GM21576 (cell line): ENCODE measurements around the gene AGT.
"Not testable (repeated sequence)": the region's sequence is repeated elsewhere in the genome, so short reads cannot be mapped to it uniquely, and the experiment has no call there.

Source experiments
- ATAC-seq: cut with Tn5 transposase; IDR thresholded peaks from one replicate; pipeline ENCODE4 v1.9.1; 2021; ENCODE audit warnings: mild to moderate bottlenecking, moderate library complexity; ENCODE audit not compliant: unreplicated experiment

The AGT gene

DNA sequence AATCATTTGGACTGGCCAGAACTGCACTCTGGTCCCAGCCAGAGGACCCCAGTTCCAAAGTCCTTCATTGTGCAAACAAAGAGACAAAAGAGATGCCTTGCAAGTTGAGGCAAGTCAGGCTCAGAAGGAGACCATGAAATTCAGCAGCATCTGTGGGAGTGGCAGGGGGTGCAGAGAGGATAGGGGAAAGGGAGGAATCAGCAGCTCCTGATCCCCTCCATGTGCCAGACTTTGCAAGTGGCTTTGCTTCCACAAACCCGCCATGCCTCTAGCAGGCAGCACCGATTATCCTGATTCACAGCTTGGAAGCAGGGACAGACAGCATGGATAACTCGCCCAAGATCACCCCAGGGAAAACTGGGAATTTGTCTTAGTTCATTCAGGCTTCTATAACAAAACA is 31.1 kb upstream of the AGT start:
- ATAC-seq, result no peak

DNA sequence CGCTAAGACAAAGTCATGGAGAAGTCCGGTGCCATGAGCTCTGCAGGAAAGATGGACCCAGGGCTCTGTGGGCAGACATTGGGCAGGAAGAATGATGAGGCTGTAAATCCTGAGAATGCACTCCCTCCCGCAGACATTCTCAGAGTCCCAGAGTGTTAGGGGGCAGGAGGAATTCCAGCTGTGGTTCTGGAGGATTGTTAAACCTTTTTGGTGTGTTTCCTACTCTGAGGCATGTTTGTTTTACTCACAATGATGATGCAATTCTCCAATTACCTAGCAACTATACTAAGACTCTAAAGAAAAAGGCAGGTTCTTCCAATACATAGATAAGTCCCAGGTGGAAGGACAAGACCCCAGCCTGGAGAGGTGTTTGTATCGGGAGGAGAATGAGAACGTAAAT is 30.5 kb upstream of the AGT start:
- no peak for ATAC-seq

DNA sequence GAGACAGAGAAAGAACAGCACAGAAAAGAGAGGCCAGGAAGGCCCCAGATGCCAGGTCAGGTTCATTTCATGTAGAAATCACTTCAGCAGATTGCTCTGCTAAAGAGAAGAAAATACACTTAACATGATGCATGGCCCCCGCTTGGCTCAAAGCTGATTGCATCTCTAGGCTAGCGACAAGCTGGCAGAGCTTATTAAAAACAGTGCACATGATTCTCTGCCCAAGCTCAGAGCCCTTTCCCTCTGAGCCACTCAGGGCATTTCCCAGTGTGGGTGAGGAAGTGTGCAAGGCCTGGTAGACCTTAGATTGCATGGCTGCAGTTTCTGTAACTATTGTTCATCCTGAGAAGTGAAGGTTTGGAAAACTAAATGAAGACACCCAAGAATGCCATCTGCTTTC is 30.0 kb upstream of the AGT start:
- ATAC-seq, result no peak

- no peak for ATAC-seq
These were observed 25.8 kb upstream of the AGT start for GRCh38 chr1:230739564-230740290.

GRCh38 chr1:230737622-230738262 is 23.8 kb upstream of the AGT start:
- ATAC-seq, result no peak

GRCh38 chr1:230735447-230735846 is 21.5 kb upstream of the AGT start:
- ATAC-seq, result no peak

DNA sequence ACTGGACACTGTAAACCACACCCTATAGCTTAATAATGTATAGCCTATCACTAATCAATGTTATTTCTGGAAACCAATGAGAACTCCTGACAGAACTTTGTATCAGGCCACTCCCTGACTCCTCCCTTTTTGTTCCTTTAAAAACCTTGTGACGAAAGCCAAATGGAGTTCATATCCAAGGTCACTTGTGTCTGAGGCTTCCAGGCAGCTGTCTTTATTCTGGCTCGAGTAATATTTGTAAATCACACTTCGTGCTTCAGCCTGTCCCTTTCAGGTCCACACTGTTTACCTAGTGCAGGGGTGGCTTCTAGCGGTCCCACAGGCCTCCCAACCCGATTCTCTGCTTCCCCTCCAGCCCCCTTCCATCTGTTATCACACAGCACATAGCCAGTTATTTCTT is 17.1 kb upstream of the AGT start:
- no peak for ATAC-seq

- ATAC-seq, result no peak
These were observed 14.9 kb upstream of the AGT start for GRCh38 chr1:230728710-230729392.

- ATAC-seq, result no peak
These were observed 11.5 kb upstream of the AGT start for GRCh38 chr1:230725256-230726012.

- ATAC-seq, result not testable (repeated sequence)
These were observed 8.1 kb upstream of the AGT start for GRCh38 chr1:230721849-230722522.

DNA sequence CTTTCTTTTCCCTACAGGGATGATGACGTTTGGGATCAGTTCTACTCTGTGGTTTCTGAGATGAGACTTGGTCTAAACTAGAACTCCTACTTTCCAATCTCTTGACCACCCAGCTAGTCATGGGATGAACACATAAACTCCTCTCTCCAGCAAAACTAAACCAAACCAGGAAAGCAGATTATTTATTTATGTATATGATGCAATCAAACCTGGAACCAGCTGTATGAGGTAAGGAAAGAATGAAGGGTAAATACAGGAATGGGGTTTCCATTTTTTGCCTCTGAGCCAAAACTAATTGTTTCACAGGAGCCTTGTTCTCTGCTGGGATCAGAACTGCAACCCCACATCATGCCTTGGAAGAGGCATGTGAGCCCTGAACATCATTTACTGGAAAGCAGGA is 3.3 kb upstream of the AGT start:
- ATAC-seq, result no peak

DNA sequence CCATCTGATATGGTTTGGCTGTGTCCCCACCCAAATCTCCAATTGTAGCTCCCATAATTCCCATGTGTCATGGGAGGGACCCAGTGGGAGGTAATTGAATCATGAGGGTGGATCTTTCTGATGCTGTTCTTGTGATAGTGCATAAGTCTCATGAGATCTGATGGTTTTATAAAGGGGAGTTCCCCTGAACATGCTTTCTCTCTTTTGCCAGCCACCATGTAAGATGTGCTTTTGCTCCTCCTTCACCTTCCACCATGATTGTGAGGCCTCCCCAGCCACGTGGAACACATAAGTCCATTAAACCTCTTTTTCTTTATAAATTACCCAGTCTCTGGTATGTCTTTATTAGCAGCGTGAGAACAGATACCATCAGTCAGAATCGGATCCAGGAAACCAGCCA is 2.5 kb upstream of the AGT start:
- ATAC-seq, result not testable (repeated sequence)

- no peak for ATAC-seq
These were observed 1.6 kb upstream of the AGT start for GRCh38 chr1:230715510-230715909.

- ATAC-seq, result no peak
These were observed 391 bp downstream of the AGT start for GRCh38 chr1:230713547-230713914.

GRCh38 chr1:230713138-230713537 is 784 bp downstream of the AGT start:
- no peak for ATAC-seq

GRCh38 chr1:230712470-230712942 is 1.4 kb downstream of the AGT start:
- ATAC-seq, result no peak

DNA sequence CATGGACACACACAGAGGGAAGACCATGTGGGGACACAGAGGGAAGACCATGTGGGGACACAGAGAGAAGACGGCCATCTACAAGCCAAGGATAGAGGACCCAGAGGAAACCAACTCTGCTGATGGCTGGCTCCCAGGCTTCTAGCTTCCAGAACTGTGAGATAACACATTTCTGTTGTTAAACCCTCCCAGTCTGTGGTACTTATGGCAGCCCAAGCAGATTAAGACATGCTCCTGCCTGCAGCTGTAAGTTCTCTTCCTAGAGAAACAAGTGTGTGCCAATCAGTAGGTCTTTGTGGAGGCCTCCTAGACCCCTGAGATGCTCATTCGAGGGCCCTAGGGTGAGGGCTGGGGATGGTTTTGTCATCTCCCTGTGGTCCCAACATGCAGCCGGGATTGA is 2.7 kb downstream of the AGT start:
- ATAC-seq, result no peak

DNA sequence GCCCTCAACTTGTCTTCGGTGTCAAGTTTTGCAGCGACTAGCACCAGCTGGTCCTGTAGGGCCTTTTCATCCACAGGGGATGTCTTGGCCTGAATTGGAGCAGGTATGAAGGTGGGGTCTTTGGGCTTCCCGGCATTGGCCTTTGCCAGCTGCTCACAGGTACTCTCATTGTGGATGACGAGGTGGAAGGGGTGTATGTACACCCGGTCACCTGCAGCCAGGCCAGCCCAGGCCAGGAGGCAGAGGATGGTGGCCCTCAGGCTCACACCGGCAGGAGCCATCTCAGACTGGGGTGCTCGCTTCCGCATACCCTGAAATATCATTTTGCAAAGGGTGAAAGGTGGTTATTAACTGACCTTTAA is 3.4 kb downstream of the AGT start:
- ATAC-seq, result no peak

GRCh38 chr1:230709619-230710542 is 4.0 kb downstream of the AGT start:
- no peak for ATAC-seq
